Heart left ventricle (tissue), 16 donors: ENCODE results near the gene INSRR. TPM values are rescaled to one million over a fixed set of nuclear protein-coding genes. Genes with fewer than 3 reads are reported as not detected.

Experiments
- ATAC-seq, 4 donors: fragments of 200-7000 bp; cut with Tn5 transposase; one replicate each; pipeline ENCODE4 v1.9.1; 2020 to 2022; ENCODE audit warnings: moderate library complexity in 4 of 4, mild to moderate bottlenecking in 3 of 4, moderate number of reproducible peaks in 1 of 4
- DNase-seq, 5 donors: peaks; one replicate each; pipeline ENCODE4 v3.0.0-alpha.2; 2020
- H3K27ac ChIP-seq, 12 donors: fragments of 200-600 bp; sonication (generic) in 4 of 12; one replicate each; pipeline versions ENCODE4 v1.5.0 to v1.8.0; 2016 to 2022; ENCODE audit warnings: mild to moderate bottlenecking in 2 of 12
- H3K27me3 ChIP-seq, 9 donors: fragments of 200-600 bp; sonication (generic) in 2 of 9; one replicate each; pipeline versions ENCODE4 v1.5.1 to v1.8.0; 2016 to 2022; ENCODE audit warnings: mild to moderate bottlenecking in 3 of 9
- H3K36me3 ChIP-seq, 9 donors: fragments of 200-600 bp; sonication (generic) in 2 of 9; one replicate each; pipeline versions ENCODE4 v1.5.0 to v1.8.0; 2018 to 2022; ENCODE audit warnings: mild to moderate bottlenecking in 2 of 9
- H3K4me1 ChIP-seq, 12 donors: fragments of 200-600 bp; sonication (generic) in 4 of 12; one replicate each; pipeline versions ENCODE4 v1.5.0 to v1.8.0; 2016 to 2022; ENCODE audit warnings: mild to moderate bottlenecking in 3 of 12
- H3K4me3 ChIP-seq, 12 donors: fragments of 200-600 bp; sonication (generic) in 4 of 12; one replicate each; pipeline versions ENCODE4 v1.5.0 to v1.8.0; 2017 to 2022; ENCODE audit warnings: mild to moderate bottlenecking in 9 of 12, moderate library complexity in 4 of 12
- H3K9me3 ChIP-seq, 12 donors: fragments of 200-600 bp; sonication (generic) in 4 of 12; one replicate each; pipeline versions ENCODE4 v1.5.0 to v1.8.0; 2016 to 2022; ENCODE audit warnings: mild to moderate bottlenecking in 1 of 12
- CTCF ChIP-seq, 12 donors: fragments of 200-600 bp; sonication (generic) in 4 of 12; IDR thresholded peaks; one replicate each; pipeline versions ENCODE4 v1.5.0 to v1.8.0; 2018 to 2022; ENCODE audit warnings: antibody characterized with exemption in 12 of 12, mild to moderate bottlenecking in 5 of 12
- POLR2A ChIP-seq, 2 donors: fragments of 450-650 bp; IDR thresholded peaks; one replicate each; pipeline ENCODE4 v1.6.1; 2017; ENCODE audit warnings: antibody characterized with exemption in 2 of 2, mild to moderate bottlenecking in 2 of 2, moderate library complexity in 2 of 2
- WGBS, 4 donors: extraction: QIAGEN DNeasy Blood & Tissue Kit in 2 of 4; methylation state at CpG; one replicate each; pipeline versions ENCODE4 v1.1.5 to v1.1.7; 2013 to 2018; 5-methylcytosine and 5-hydroxymethylcytosine counted together
- intact Hi-C, 10 donors: fragments of 100-400 bp; cut with DNase I; formaldehyde crosslinking; loops; one replicate each; pipeline versions ENCODE4 v1.11.1 to v1.14.2; 2022
- polyA plus RNA-seq, 2 donors: library from polyadenylated mRNA; stranded (reverse); fragments of 200-250 nt; gene quantifications; one replicate each; pipeline ENCODE4 v1.2.3, GENCODE V29; 2013
- total RNA-seq, 9 donors: library from RNA; depleted of rRNA in 2 of 9; stranded (reverse); fragments of >200 nt in 2 of 9; fragmentation: NEBNext Ultra II Directional in 3 of 9; extraction: Animal tissue kit (Norgen Biotek cat#: 25700) in 3 of 9; gene quantifications; one replicate each; pipeline versions ENCODE4 v1.1.0 to v1.2.4, GENCODE V29; 2016 to 2023
- donor health status: ischemic (EF 13 %, LVEDD 7.1; RV severe dilation, severe dysfunction).
- donor health status: healthy with polysubstance abuse.
- donor health status: DM: no; HTN: yes; CAD: no.
- donor health status: DM: no; HTN: no; CAD: no.
- donor health status: ischemic (EF 25% LVEDD 6.9; RV normal size, moderate dysfunction).
- donor health status: ischemic (EF 25% LVEDD 5.7; RV mildly dilated, moderate dysfunction).
- donor health status: healthy.
- donor health status: DM: yes; HTN: yes; CAD: no.
- donor health status: ischemic (EF 35%, LVEDD 5.7; RV mildly dilated, moderate dysfunction).
- donor health status: nonischemic (EF 11% LVEDD 7.7; RV severe dilation, severe dysfunction).
- donor health status: DM: yes; HTN: yes; CAD: no.
- donor health status: PGD.
- donor health status: ischemic (EF 29% LVEDD 5.4; RV normal size, mild dysfunction).
- donor health status: nonischemic (EF 23%, LVEDD 6.1; RV moderate dilation, normal function).

INSRR gene
- total and polyA plus RNA-seq, 11 donors, result 0.07 to 0.42 (median 0.12) TPM; not detected in 3

- no peaks in the 10 kb centered on the region for H3K9me3 ChIP-seq
- H3K4me3 ChIP-seq, result no peak overlapping the region
- peaks cover 3 to 100% (median 100%) of the 10 kb centered on the region in 9 donors for H3K36me3 ChIP-seq
- ATAC-seq (no peak), DNase-seq (no peak)
- no peak for TF ChIP-seq POLR2A (IDR thresholded peaks at IDR 0.05)
- no peak for TF ChIP-seq CTCF (IDR thresholded peaks at IDR 0.05)
- 59 to 63% (median 62%) methylated on average over 7 of the region's 7 CpGs for WGBS, 4 donors
- no peak overlapping the region for H3K27ac ChIP-seq
- peaks cover 0 to 9% (median 3%) of the 10 kb centered on the region in 12 donors for H3K4me1 ChIP-seq
- H3K27me3 ChIP-seq, result no peaks in the 10 kb centered on the region
- intact Hi-C loops, result loop anchor here in 5 of 10 donors (2.0 to 5.0 kb wide), 3 partner anchors 62 to 65 kb away; partner anchors contain the start of genes INSRR (in 3 of the 5) and NTRK1 (in 2 of the 5)
Observed at GRCh38 chr1:156795787-156796186, 63.1 kb downstream of the INSRR start.

GRCh38 chr1:156795374-156795733 lies 63.6 kb downstream of the INSRR start:
- DNase-seq (no peak), ATAC-seq (no peak)
- intact Hi-C loops, result loop anchor here in 1 of 10 donors (5.0 kb wide), 1 partner anchor 62 kb away; the partner anchor contains the start of gene INSRR
- WGBS, 4 donors, result 90 to 97% (median 95%) methylated on average over 5 of the region's 5 CpGs
- Histone ChIP-seq H3K4me3 (no peak overlapping the region), H3K36me3 (peaks cover 3 to 100% (median 100%) of the 10 kb centered on the region in 9 donors), H3K27ac (no peak overlapping the region), H3K4me1 (peaks cover 0 to 5% (median 0%) of the 10 kb centered on the region in 12 donors), H3K27me3 (no peaks in the 10 kb centered on the region), H3K9me3 (no peaks in the 10 kb centered on the region)
- TF ChIP-seq POLR2A (IDR thresholded peaks at IDR 0.05) (no peak), CTCF (IDR thresholded peaks at IDR 0.05) (no peak)

- intact Hi-C loops, result loop anchor here in 1 of 10 donors (5.0 kb wide), 1 partner anchor 63 kb away; the partner anchor contains the start of gene INSRR
- TF ChIP-seq POLR2A (IDR thresholded peaks at IDR 0.05) (no peak), CTCF (IDR thresholded peaks at IDR 0.05) (no peak)
Observed at GRCh38 chr1:156794506-156795373, 64.2 kb downstream of the INSRR start.

More at GRCh38 chr1:156794506-156795373, 64.2 kb downstream of the INSRR start:
- no peaks in the 10 kb centered on the region for H3K9me3 ChIP-seq
- WGBS, 4 donors, result 77 to 83% (median 81%) methylated on average over 7 of the region's 7 CpGs
- no peaks in the 10 kb centered on the region for H3K4me1 ChIP-seq
- no peak overlapping the region for H3K4me3 ChIP-seq
- H3K27me3 ChIP-seq, result no peaks in the 10 kb centered on the region
- H3K27ac ChIP-seq, result no peak overlapping the region
- no peak for DNase-seq
- peaks cover 3 to 100% (median 97%) of the 10 kb centered on the region in 9 donors for H3K36me3 ChIP-seq
- ATAC-seq, result no peak

Other genes with a start within 250 kb of the INSRR start
- gene HAPLN2, start 239.7 kb downstream of the INSRR start, total RNA-seq, result 1 to 10 TPM in 4 of 9 donors, under 1 TPM in 5; 0.52 to 2.4 (median 0.95) TPM
- 1 to 10 TPM; 1.2 to 3.0 TPM for gene HAPLN2, start 239.7 kb downstream of the INSRR start, polyA plus RNA-seq
- under 1 TPM in 4 of 9 donors, not detected in 5; 0.09 to 0.27 (median 0.15) TPM for gene BCAN, start 217.0 kb downstream of the INSRR start, total RNA-seq
- under 1 TPM; 0.10 to 0.15 TPM for gene BCAN, start 217.0 kb downstream of the INSRR start, polyA plus RNA-seq
- gene NES, start 181.7 kb downstream of the INSRR start, total RNA-seq, result 100 to 1,000 TPM in 7 of 9 donors, 10 to 100 TPM in 2; 75.3 to 499 (median 158) TPM
- 100 to 1,000 TPM in 1 of 2 donors, 10 to 100 TPM in 1; 59.7 to 160 TPM for gene NES, start 181.7 kb downstream of the INSRR start, polyA plus RNA-seq
- gene CRABP2, start 153.5 kb downstream of the INSRR start, total RNA-seq, result 10 to 100 TPM in 1 of 9 donors, 1 to 10 TPM in 4, under 1 TPM in 1, not detected in 3; 0.80 to 11.4 (median 1.7) TPM
- 1 to 10 TPM in 1 of 2 donors, under 1 TPM in 1; 0.46 to 1.5 TPM for gene CRABP2, start 153.5 kb downstream of the INSRR start, polyA plus RNA-seq
- 10 to 100 TPM in 8 of 9 donors, 1 to 10 TPM in 1; 8.9 to 18.9 (median 15.0) TPM for gene METTL25B, start 130.6 kb downstream of the INSRR start, total RNA-seq
- gene METTL25B, start 130.6 kb downstream of the INSRR start, polyA plus RNA-seq, result 10 to 100 TPM; 15.6 to 24.3 TPM
- 10 to 100 TPM in 8 of 9 donors, 1 to 10 TPM in 1; 8.4 to 17.9 (median 12.8) TPM for gene ISG20L2, start 130.4 kb downstream of the INSRR start, total RNA-seq
- gene ISG20L2, start 130.4 kb downstream of the INSRR start, polyA plus RNA-seq, result 10 to 100 TPM in 1 of 2 donors, 1 to 10 TPM in 1; 5.1 to 17.6 TPM
- gene MRPL24, start 118.0 kb downstream of the INSRR start, total RNA-seq, result 100 to 1,000 TPM in 1 of 9 donors, 10 to 100 TPM in 8; 74.8 to 117 (median 79.6) TPM
- gene MRPL24, start 118.0 kb downstream of the INSRR start, polyA plus RNA-seq, result 100 to 1,000 TPM; 135 to 230 TPM
- 100 to 1,000 TPM; 137 to 224 (median 147) TPM for gene HDGF, start 107.4 kb downstream of the INSRR start, total RNA-seq
- gene HDGF, start 107.4 kb downstream of the INSRR start, polyA plus RNA-seq, result 100 to 1,000 TPM in 1 of 2 donors, 10 to 100 TPM in 1; 87.7 to 240 TPM
- 10 to 100 TPM; 34.6 to 55.5 (median 39.0) TPM for gene PRCC, start 91.6 kb downstream of the INSRR start, total RNA-seq
- 10 to 100 TPM; 39.0 to 49.9 TPM for gene PRCC, start 91.6 kb downstream of the INSRR start, polyA plus RNA-seq
- gene SH2D2A, start 42.3 kb downstream of the INSRR start, total RNA-seq, result 1 to 10 TPM in 6 of 9 donors, under 1 TPM in 3; 0.52 to 8.2 (median 1.9) TPM
- 1 to 10 TPM in 1 of 2 donors, under 1 TPM in 1; 0.95 to 1.1 TPM for gene SH2D2A, start 42.3 kb downstream of the INSRR start, polyA plus RNA-seq
- 1 to 10 TPM in 5 of 9 donors, under 1 TPM in 4; 0.22 to 1.6 (median 1.1) TPM for gene NTRK1, start 1.7 kb upstream of the INSRR start, total RNA-seq
- gene NTRK1, start 1.7 kb upstream of the INSRR start, polyA plus RNA-seq, result 1 to 10 TPM in 1 of 2 donors, under 1 TPM in 1; 0.30 to 1.4 TPM
- 10 to 100 TPM in 2 of 9 donors, 1 to 10 TPM in 7; 4.1 to 14.7 (median 7.5) TPM for gene PEAR1, start 34.6 kb upstream of the INSRR start, total RNA-seq
- gene PEAR1, start 34.6 kb upstream of the INSRR start, polyA plus RNA-seq, result 1 to 10 TPM; 7.1 TPM
- under 1 TPM in 1 of 9 donors, not detected in 8; 0.27 TPM for gene LRRC71, start 61.5 kb upstream of the INSRR start, total RNA-seq
- gene LRRC71, start 61.5 kb upstream of the INSRR start, polyA plus RNA-seq, result under 1 TPM; 0.06 to 0.42 TPM
- gene ARHGEF11, start 186.6 kb upstream of the INSRR start, total RNA-seq, result 10 to 100 TPM; 22.0 to 44.1 (median 32.4) TPM
- 10 to 100 TPM; 12.2 to 22.0 TPM for gene ARHGEF11, start 186.6 kb upstream of the INSRR start, polyA plus RNA-seq
- not detected for gene ETV3L, start 240.7 kb upstream of the INSRR start, total RNA-seq
- not detected for gene ETV3L, start 240.7 kb upstream of the INSRR start, polyA plus RNA-seq